Measurements from ENCODE around the gene LRRC38.

LRRC38 gene

DNA sequence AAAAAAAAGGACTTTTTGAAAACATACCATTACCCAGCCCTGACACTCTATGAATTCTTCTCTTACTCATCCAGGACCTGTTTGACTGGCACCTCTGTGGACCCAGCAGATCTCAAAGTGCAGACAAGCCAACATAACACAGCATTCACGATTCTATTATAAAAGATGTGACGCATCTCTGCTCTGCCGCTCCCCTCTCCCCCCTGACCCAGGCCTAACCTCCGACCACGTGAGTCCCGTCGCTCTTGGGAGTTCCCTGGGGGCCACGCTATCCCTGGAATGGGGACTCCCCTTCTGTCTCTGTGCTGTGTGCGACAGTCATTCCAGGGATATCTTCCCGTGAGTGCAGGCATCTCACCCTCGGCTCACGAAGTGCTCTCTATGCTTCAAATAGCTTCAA lies 21.1 kb downstream of the LRRC38 start:
- no peak for DNase-seq (ENCODE audit: low spot score)
- TF ChIP-seq, protein P1, sequence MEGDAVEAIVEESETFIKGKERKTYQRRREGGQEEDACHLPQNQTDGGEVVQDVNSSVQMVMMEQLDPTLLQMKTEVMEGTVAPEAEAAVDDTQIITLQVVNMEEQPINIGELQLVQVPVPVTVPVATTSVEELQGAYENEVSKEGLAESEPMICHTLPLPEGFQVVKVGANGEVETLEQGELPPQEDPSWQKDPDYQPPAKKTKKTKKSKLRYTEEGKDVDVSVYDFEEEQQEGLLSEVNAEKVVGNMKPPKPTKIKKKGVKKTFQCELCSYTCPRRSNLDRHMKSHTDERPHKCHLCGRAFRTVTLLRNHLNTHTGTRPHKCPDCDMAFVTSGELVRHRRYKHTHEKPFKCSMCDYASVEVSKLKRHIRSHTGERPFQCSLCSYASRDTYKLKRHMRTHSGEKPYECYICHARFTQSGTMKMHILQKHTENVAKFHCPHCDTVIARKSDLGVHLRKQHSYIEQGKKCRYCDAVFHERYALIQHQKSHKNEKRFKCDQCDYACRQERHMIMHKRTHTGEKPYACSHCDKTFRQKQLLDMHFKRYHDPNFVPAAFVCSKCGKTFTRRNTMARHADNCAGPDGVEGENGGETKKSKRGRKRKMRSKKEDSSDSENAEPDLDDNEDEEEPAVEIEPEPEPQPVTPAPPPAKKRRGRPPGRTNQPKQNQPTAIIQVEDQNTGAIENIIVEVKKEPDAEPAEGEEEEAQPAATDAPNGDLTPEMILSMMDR (IDR thresholded peaks at IDR 0.05; ENCODE audit: extremely low read depth, missing control alignments) = no peak

DNA sequence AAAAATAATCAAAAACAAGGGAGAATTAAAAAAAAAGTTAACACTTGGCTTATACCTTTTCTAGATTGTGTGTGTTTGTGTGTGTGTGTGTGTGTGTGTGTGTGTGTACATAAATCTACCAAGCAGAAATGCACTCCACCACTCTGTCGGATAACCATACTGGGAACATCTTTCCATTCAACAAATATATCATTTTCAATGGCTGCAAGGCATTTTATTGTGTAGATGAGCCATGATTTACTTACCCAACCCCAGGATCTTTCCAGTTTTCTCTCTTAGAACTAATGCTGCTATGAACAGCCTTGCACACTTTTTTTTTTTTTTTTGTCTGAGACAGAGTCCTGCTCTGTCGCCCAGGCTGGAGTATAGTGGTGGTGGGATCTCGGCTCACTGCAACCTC lies 25.8 kb downstream of the LRRC38 start:
- DNase-seq (ENCODE audit: low spot score) = no peak
- TF ChIP-seq, protein P1 (IDR thresholded peaks at IDR 0.05; ENCODE audit: extremely low read depth, missing control alignments) = no peak

DNA sequence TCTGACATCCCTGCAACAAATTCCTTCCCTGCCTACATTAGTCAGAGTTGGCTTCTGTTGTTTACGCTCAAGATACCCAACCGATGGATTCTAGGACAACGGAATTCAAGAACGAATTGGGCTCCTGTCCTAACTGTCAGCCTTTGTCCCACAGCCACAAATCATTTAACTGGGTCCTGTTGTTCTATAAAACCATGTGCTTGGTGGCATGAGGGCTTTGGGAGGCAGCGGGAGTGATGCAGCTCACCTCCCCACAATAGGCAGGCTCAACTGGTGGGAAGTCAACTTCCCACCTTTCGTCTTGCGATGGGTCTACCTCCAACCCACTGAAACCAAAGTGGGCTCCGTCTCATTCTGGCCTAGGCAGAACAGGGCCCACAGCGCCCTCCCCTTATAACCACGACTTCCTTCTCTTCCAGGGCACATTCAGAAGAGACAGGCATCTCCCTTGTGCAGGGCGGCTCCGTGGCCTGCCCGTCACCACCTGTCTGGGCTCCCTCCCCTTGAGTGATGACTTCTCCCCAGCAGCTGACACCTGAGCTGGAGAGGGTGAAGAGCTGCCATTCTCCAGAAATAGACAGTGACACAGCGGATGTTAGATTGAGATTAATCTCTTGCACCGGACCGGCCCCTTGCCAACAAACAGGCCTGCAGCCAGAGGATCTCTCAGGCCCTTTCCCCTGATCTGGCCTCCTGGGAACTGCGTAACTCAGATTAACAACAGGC lies 26.5 kb downstream of the LRRC38 start:
- TF ChIP-seq, protein P1 (IDR thresholded peaks at IDR 0.05; ENCODE audit: extremely low read depth, missing control alignments) = no peak
- no peak for DNase-seq (ENCODE audit: low spot score)

DNA sequence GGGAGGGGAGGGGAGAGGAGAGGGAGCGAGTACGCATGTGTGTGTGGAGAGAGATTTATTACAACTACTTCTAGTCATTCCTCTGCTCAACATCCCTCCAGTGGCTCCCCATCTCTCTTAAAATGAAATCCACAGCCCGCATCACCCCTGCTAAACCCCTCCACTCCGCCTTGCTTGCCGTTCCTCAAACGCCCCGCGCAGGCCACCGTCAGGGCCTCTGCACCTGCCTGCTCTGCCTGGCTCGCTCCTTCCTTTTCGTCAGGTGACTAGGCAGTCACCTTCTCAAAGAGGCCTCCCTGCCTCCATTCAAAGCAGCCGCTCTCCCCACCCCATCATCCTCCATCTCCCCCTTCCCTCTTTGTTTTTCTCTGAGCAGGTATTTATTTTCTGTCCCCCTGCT lies 29.9 kb downstream of the LRRC38 start:
- no peak for DNase-seq (ENCODE audit: low spot score)
- TF ChIP-seq, protein P1 (IDR thresholded peaks at IDR 0.05; ENCODE audit: extremely low read depth, missing control alignments) = no peak

DNA sequence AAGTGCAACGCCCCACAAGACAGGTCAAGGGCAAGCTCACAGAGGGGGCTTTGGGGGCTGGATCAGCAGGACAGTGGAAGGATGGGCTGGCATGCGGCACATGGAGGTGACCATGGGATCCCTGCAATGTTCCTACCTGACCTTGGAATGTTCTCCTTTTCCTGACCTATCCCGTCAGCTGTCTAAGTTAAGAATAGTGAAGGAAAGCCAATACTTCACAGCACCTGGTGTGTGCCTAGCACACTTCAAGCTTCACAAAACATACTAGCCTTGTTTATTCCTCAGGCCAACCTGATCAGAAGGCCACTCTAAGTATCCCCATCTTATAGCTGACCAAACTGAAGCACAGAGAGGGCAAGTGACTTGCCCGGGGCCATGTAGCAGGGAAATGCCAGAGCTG lies 31.2 kb downstream of the LRRC38 start:
- no peak for DNase-seq (ENCODE audit: low spot score)
- TF ChIP-seq, protein P1 (IDR thresholded peaks at IDR 0.05; ENCODE audit: extremely low read depth, missing control alignments) = no peak

DNA sequence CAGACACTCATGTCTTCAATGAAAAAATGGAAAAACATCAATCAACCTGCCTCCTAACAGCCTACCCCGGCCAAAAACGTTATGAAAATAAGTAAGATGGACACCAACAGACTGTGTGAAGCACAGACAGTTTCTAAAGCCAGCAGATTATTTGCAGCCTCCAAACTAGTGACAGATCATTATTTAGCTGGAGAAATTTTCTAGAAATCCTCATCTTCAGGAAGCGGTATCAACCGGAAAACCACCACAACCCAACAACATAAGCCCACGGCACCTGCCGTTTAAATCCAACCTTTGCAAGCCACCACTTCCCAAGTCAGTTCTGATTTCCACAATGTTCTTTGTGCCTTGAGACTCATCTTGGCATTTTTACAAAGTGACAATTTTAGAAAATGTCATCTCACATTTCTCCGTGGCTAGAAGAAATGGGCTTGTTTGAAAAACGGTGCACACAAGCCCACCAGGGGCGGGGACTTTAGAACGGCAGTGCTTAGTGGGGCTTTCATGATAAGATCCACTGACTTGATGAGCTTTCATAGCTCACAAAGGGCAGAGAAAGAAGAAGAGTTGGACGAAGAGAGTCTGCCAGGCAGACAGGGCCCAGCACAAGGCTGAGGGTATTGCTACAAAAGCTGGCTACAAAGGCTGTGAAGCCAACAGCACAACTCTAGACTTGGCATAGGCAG lies 34.5 kb downstream of the LRRC38 start:
- DNase-seq (ENCODE audit: low spot score) = no peak
- TF ChIP-seq, protein P1 (IDR thresholded peaks at IDR 0.05; ENCODE audit: extremely low read depth, missing control alignments) = no peak

DNA sequence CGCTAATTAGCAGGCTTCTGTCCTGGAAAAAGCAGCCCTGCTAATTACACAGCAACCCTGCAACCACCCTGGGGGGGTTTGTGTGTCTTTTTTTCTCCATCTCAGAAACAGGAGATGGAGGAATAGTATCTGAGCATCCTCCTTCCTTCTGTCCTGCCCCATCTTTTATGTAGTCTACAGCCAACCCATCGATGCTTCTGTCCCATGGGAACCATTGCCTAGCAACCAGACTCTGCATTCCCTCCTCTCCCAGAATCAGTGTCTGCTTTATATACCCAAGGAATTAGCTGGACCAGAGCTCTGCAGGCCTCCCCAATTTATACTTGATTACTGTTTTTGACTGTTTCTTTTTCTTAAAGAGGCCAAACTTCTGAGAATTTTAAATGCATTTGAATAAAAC lies 35.1 kb downstream of the LRRC38 start:
- TF ChIP-seq, protein P1 (IDR thresholded peaks at IDR 0.05; ENCODE audit: extremely low read depth, missing control alignments) = no peak
- no peak for DNase-seq (ENCODE audit: low spot score)
